Measurements from ENCODE around the gene NBL1. TPM values are rescaled to one million over a fixed set of nuclear protein-coding genes. Genes with fewer than 3 reads are reported as not detected.

The NBL1 gene
- total RNA-seq, 2 donors from 2014 or later: 22.4 to 51.9 TPM

DNA sequence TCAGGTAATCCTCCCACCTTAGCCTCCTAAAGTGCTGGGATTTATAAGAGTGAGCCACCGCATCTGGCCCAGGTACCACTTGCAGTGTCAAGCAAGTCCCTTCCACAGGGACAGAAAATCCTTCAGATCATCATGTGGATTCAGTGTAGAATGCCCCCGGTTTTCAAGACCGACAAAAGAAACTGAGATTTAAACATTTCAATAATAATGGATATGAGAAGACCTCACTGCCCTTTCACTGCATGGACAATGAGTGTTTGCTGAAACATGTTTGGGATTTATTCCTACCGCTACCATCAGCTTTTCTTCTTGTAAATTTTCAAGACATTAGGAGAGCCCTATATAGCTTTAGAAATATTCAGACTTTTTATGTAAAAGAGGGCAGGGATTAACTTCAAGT, 62.0 kb downstream of the NBL1 start:
- H3K9me3 Mint-ChIP-seq: no peaks in the 10 kb centered on the region
- peaks cover 29% of the 10 kb centered on the region for H3K4me1 Mint-ChIP-seq (ENCODE audit: low read depth)
- peaks cover 4 to 6% of the 10 kb centered on the region in 2 donors for H3K36me3 Mint-ChIP-seq (ENCODE audit: insufficient read depth in 2 of 2)
- no peak overlapping the region for H3K4me3 Mint-ChIP-seq
- H3K27me3 Mint-ChIP-seq (ENCODE audit: low read depth): no peaks in the 10 kb centered on the region
- H3K27ac Mint-ChIP-seq: no peak overlapping the region
- no peak for ATAC-seq (replicated peaks in 1 of 2)
- no peak for DNase-seq

Other genes with a start within 250 kb of the NBL1 start
- gene CAPZB, start 158.8 kb upstream of the NBL1 start, total RNA-seq: 100 to 1,000 TPM; 336 to 373 TPM
- gene HTR6, start 20.6 kb downstream of the NBL1 start, total RNA-seq: under 1 TPM; 0.32 to 0.55 TPM
- gene TMCO4, start 155.6 kb downstream of the NBL1 start, total RNA-seq: 10 to 100 TPM; 19.6 to 22.1 TPM
- gene RNF186, start 171.0 kb downstream of the NBL1 start, total RNA-seq: not detected
- 10 to 100 TPM in 1 of 2 donors, 1 to 10 TPM in 1; 9.7 to 10.6 TPM for gene OTUD3, start 238.1 kb downstream of the NBL1 start, total RNA-seq

All from activated T-cell treated with anti-CD3 and anti-CD28 coated beads, Interleukin-2, amount 50 U/mL, for 72 hours (primary cell).